LNCaP clone FGC (cell line): ENCODE results near the gene ARMH3.

Experiments
- DNase-seq: peaks from one replicate; pipeline ENCODE4 v3.0.0-alpha.2; 2011; ENCODE audit warnings: low read depth
- H3K4me3 ChIP-seq: 2 replicates; pipeline ENCODE4 v1.5.1; 2011; ENCODE audit warnings: mild to moderate bottlenecking, low read depth, low read length, control low read depth
- TF ChIP-seq, protein P1 (sequence below): IDR thresholded peaks from 2 replicates; pipeline ENCODE4 v1.5.1; 2012; ENCODE audit warnings: mild to moderate bottlenecking; ENCODE audit not compliant: control insufficient read depth, insufficient read depth; ENCODE audit errors: extremely low read depth

The ARMH3 gene

DNA sequence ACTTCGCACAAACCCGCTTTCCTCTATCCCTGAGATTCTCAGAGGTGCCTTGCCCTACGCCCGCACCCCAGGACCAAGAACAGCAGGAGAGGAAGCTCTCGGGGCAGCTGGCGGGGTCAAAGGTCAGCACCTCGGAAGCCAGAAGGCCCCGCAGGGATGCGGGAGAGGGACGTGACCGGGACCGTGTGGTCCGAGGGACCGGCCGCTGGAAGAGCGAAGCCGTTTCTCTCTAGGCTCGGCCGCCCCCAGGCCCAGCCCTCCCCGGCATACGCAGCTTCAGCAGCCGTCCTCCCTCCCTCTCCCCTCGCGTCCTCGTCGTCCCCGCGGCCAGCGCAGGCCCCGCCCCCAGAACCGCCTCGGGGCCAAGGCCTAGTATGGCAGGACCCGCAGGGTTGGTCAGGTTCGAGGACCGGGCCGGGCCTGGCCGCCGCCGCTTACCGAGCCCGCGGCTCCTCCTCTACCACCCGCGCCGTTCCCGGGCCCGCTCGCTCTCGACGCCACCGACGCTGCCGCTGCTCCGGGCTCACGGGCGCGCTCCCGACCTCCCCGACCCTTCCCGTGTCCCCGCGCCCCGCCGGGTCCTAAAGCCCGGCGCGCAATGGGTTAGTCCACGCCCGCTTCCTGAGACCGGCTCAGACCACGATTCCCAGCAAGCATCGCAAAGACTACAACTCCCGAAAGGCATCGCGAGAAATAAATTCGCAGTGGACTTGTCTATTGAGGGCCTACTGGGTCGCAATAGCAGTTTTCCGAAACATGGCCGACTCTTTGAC, at the start of gene ARMH3:
TSS of gene ARMH3 (minus strand) at position 527 of the 773 bp plus-strand sequence. CDS start 16,059 bp downstream, outside the sequence.
- peak within 1 kb of the TSS; percentile 94 for H3K4me3 ChIP-seq
- TF ChIP-seq, protein P1, sequence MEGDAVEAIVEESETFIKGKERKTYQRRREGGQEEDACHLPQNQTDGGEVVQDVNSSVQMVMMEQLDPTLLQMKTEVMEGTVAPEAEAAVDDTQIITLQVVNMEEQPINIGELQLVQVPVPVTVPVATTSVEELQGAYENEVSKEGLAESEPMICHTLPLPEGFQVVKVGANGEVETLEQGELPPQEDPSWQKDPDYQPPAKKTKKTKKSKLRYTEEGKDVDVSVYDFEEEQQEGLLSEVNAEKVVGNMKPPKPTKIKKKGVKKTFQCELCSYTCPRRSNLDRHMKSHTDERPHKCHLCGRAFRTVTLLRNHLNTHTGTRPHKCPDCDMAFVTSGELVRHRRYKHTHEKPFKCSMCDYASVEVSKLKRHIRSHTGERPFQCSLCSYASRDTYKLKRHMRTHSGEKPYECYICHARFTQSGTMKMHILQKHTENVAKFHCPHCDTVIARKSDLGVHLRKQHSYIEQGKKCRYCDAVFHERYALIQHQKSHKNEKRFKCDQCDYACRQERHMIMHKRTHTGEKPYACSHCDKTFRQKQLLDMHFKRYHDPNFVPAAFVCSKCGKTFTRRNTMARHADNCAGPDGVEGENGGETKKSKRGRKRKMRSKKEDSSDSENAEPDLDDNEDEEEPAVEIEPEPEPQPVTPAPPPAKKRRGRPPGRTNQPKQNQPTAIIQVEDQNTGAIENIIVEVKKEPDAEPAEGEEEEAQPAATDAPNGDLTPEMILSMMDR = no peak
- DNase-seq = peak; percentile 95

DNA sequence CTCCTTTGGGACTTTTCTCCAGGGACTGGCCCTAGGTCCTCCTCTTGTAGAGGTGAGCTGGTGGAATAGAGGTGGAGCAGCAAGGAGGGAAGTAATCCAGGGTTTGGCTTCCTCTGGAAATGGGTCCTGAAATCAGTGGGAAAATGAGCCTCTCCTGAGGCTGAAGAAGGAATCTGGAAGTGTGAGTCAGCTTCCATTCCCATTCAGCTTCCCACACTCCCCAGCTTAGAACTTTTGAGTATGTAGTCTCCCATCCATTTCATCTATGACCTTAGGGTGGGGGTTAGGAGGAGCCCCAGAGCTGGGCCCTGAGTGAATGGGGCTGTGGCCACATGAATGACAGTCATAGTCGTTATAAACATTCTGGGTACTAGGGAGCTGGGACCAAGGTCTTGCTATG, 46.4 kb upstream of the ARMH3 start:
- TF ChIP-seq, protein P1 = no peak
- H3K4me3 ChIP-seq = no peak overlapping the region
- no peak for DNase-seq

- no peak for DNase-seq
- TF ChIP-seq, protein P1 = peak; percentile 32
- H3K4me3 ChIP-seq = no peak overlapping the region
Measured at GRCh38 chr10:102101152-102101551, 45.2 kb upstream of the ARMH3 start.

DNA sequence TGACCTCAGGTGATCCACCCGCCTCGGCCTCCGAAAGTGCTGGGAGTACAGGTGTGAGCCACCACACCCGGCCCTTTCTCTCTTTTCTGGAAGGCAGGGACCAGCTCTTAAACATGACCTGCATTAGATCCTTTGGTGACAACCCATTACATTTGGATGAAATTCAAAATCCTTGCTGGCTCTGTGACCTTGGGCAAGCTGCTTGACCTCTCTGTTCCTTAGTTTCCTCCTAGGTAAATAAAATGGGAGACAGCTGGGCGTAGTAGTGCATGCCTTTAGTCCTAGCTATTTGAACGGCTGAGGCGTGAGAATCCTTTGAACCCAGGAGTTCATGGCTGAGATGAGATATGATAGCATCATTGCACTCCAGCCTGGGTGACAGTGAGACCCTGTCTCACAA, 40.5 kb upstream of the ARMH3 start:
- no peak for DNase-seq
- TF ChIP-seq, protein P1 = no peak
- no peak overlapping the region for H3K4me3 ChIP-seq

DNA sequence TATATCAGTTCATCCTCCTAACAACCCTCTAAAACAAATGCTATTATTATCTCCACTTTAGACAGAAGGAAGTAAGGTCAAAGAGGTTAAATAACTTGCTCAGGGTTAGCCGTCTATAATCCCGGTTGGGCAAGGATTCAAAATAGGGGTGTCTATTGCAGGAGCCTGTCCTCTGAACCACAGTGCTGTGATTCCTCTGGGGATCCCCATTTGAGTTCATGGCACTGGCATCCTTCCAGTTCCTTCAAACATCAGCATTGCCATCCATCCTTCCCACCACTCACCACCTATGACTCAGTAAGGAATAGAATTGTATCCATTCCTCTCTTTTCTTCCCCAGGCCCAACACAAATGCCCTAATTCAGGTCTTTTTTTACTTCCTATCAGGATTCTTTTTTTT, 34.8 kb upstream of the ARMH3 start:
- TF ChIP-seq, protein P1 = no peak
- no peak for DNase-seq

DNA sequence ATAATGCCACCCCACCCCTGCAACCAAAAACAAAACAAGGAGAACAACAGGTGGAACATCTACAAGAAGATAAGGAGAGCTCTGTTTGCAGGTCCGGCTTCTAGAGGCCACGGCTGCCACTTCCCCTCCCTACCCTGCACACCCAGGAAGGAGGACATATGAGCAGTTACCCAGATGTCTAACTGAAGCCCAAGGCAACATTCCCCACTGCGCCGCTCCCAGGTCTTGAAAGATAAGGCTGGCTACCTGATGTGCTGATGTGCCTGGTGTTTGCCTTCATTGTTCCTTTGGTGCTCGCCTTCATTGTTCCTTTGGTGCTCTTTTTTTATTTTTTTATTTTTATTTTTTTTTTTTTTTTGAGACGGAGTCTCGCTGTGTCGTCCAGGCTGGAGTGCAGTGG, 30.2 kb upstream of the ARMH3 start:
- H3K4me3 ChIP-seq = no peak overlapping the region
- TF ChIP-seq, protein P1 = no peak
- no peak for DNase-seq

More for the DNA sequence above, 34.8 kb upstream of the ARMH3 start:
- H3K4me3 ChIP-seq = no peak overlapping the region

DNA sequence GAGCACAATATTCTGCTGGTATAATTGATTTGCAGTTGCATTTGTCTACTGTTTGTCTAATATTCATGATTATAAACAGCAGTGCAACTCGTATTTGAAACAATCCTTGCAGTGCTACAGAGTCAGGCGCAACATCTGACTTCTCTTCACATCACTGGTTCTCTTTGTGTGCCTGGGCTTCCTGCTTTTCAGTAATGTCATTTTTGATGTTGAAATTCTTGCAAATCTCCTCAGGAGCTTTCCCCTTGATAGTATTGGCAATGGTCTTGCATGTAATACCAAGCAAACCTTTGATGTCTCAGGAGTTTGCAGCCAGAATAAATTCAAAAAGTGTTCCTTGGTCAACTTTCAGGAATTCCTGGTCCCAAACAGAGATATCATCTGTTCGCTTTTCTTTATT, 29.4 kb upstream of the ARMH3 start:
- no peak for DNase-seq
- TF ChIP-seq, protein P1 = no peak

More for the DNA sequence above, 29.4 kb upstream of the ARMH3 start:
- H3K4me3 ChIP-seq = no peak overlapping the region
